ENCODE data around the gene DLG2. TPM values are rescaled to one million over a fixed set of nuclear protein-coding genes. Genes with fewer than 3 reads are reported as not detected.

Gene DLG2
- total and polyA plus RNA-seq, 2 donors (not counting 3 experiments of a cell fraction or from before 2014, with no cell fraction given) = 0.15 to 1.1 TPM

GRCh38 chr11:84471501-84471900 lies 1155.6 kb downstream of the DLG2 start:
- Histone ChIP-seq H3K36me3 (ENCODE audit: control insufficient read depth in 2 of 2, extremely low read depth in 1 of 2, insufficient read depth in 2 of 2, low read length in 2 of 2) (no peaks in the 10 kb centered on the region), H3K9me1 (replicated peaks; ENCODE audit: control insufficient read depth, extremely low read depth, insufficient read depth, low read length) (no peaks in the 10 kb centered on the region), H3K4me3 (replicated peaks in 1 of 3; ENCODE audit: insufficient read depth in 1 of 3, low read depth in 1 of 3, low read length in 3 of 3) (no peak overlapping the region), H4K20me1 (replicated peaks; ENCODE audit: control insufficient read depth, extremely low read depth, insufficient read depth, low read length) (no peaks in the 10 kb centered on the region), H3K4me2 (ENCODE audit: insufficient read depth, low read length) (no peak overlapping the region), H3K9ac (replicated peaks; ENCODE audit: extremely low read depth, insufficient read depth, low read length) (no peak overlapping the region), H2AFZ (ENCODE audit: low read depth, low read length) (no peak overlapping the region), H3K27me3 (ENCODE audit: control insufficient read depth in 2 of 2, insufficient read depth in 2 of 2, low read length in 2 of 2) (no peaks in the 10 kb centered on the region), H3K4me1 (ENCODE audit: control insufficient read depth, extremely low read depth, insufficient read depth, low read length) (no peaks in the 10 kb centered on the region), H3K27ac (ENCODE audit: insufficient read depth, low read depth, low read length) (no peak overlapping the region), H3K9me3 (replicated peaks; ENCODE audit: control insufficient read depth, insufficient read depth, low read length) (no peaks in the 10 kb centered on the region), H3K79me2 (ENCODE audit: control insufficient read depth, insufficient read depth, low read length) (no peaks in the 10 kb centered on the region)
- ChIA-PET POLR2A (no interaction called here), CTCF (no interaction called here)
- DNase-seq (ENCODE audit: low read depth, low spot score) (no peak), FAIRE-seq (no peak)
- BruUV-seq (replicated peaks) = no TSS peak
- TF ChIP-seq CTCF (IDR thresholded peaks at IDR 0.05; ENCODE audit: extremely low read depth in 1 of 2, insufficient read depth in 1 of 2, low read depth in 1 of 2, low read length in 2 of 2) = no peak
- TF ChIP-seq POLR2AphosphoS5 (IDR thresholded peaks at IDR 0.05; ENCODE audit: insufficient read depth, low read depth, low read length) = no peak
- no peak for TF ChIP-seq GATA2 (IDR thresholded peaks at IDR 0.05; ENCODE audit: insufficient read depth, insufficient read length, low read depth, low read length)
- no peak for TF ChIP-seq EZH2 (IDR thresholded peaks at IDR 0.05; ENCODE audit: borderline replicate concordance, low read depth, low read length, severe bottlenecking)
- TF ChIP-seq JUN (IDR thresholded peaks at IDR 0.05; ENCODE audit: borderline replicate concordance, insufficient read depth, insufficient read length, low read depth) = no peak
- no peak for TF ChIP-seq POLR2A (IDR thresholded peaks at IDR 0.05; ENCODE audit: low read depth, low read length)
- TF ChIP-seq FOS (IDR thresholded peaks at IDR 0.05; ENCODE audit: borderline replicate concordance, insufficient read depth, low read length) = no peak
- no peak for TF ChIP-seq MAX (IDR thresholded peaks at IDR 0.05; ENCODE audit: insufficient read depth, insufficient read length)
- no peak for TF ChIP-seq MYC (IDR thresholded peaks at IDR 0.05; ENCODE audit: low read depth, low read length)
- intact Hi-C loops (cut with micrococcal nuclease) (no loop called here), dilution Hi-C loops (cut with MboI; ENCODE audit: extremely low pct_ligation_motif_present, low sequenced_read_pairs) (no loop called here)
